ENCODE data around the gene TMEM74B. TPM values are rescaled to one million over a fixed set of nuclear protein-coding genes. Genes with fewer than 3 reads are reported as not detected.
A peak's percentile ranks its signal among the peaks of the same experiment; 100 is the strongest.

Gene TMEM74B
- total RNA-seq, 1 donor from 2014 or later: 4.2 TPM

DNA sequence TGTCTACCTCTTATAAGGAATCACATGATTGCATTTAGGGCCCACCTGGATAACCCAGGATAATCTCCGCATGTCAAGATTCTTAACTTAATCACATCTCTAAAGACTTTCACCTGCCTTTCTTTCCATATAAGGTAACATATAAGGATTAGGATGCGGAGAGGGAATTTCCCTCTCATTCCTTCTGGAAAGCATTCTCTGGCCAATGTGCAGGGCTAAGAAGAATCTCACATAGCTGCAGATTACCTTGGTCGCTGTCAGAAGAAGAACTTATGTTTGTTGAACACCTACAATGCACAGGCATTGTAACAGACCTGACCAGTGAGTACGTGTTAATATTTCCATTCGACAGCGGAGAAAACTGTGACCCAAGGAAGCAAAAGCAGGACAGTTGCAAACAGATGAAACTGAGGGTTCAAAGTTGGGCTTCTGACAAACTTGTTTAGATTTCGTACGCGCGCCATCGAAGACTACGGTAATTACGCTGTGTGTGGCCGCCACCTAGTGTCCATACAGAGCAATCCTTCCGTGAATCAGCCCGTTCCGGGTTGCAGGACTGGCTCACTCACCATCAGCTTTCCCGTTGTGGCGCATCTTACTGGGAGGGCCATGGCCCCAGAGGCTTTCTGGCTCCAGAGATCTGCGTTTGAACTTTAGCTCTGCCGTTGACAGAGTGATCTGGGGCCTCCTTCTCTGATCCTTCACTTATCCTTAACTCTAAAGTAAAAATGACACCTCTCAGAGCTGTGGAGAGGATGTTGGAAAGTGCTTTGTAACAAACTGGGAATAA lies 28.0 kb upstream of the TMEM74B start:
- no peaks in the 10 kb centered on the region for H3K9me3 ChIP-seq (replicated peaks)
- TF ChIP-seq, protein P1, sequence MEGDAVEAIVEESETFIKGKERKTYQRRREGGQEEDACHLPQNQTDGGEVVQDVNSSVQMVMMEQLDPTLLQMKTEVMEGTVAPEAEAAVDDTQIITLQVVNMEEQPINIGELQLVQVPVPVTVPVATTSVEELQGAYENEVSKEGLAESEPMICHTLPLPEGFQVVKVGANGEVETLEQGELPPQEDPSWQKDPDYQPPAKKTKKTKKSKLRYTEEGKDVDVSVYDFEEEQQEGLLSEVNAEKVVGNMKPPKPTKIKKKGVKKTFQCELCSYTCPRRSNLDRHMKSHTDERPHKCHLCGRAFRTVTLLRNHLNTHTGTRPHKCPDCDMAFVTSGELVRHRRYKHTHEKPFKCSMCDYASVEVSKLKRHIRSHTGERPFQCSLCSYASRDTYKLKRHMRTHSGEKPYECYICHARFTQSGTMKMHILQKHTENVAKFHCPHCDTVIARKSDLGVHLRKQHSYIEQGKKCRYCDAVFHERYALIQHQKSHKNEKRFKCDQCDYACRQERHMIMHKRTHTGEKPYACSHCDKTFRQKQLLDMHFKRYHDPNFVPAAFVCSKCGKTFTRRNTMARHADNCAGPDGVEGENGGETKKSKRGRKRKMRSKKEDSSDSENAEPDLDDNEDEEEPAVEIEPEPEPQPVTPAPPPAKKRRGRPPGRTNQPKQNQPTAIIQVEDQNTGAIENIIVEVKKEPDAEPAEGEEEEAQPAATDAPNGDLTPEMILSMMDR (IDR thresholded peaks at IDR 0.05; ENCODE audit: borderline replicate concordance): peak; percentile 86
- H3K4me1 ChIP-seq: peaks cover 7% of the 10 kb centered on the region
- peaks cover 44% of the 10 kb centered on the region for H3K27me3 ChIP-seq (ENCODE audit: low read depth)
- intact Hi-C loops (cut with micrococcal nuclease): no loop called here
- peak; percentile 50 for DNase-seq
- no peak overlapping the region for H3K4me3 ChIP-seq
- no peaks in the 10 kb centered on the region for H3K36me3 ChIP-seq
- no peak overlapping the region for H3K27ac ChIP-seq (replicated peaks)

DNA sequence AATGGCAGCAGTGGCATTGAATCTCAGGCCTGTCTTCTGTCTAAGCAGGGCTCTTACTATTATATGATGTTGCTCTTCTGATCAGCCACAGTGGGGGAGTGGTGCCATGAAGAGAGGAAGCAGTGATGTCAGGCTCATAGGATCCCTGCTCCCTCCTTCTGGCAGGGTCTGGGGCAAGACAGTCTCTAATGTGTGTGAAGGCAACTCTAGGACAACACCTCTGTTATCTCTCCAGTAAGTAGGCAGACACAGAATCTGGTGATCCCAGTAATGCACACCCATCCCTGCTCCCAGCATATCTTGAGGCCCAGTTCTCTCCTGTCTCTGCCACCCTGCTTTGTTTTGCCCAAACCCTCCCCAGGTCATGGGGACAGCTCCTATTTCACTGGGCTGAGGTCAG lies 27.2 kb upstream of the TMEM74B start:
- no peak overlapping the region for H3K27ac ChIP-seq (replicated peaks)
- intact Hi-C loops (cut with micrococcal nuclease): no loop called here
- DNase-seq: no peak
- H3K4me3 ChIP-seq: no peak overlapping the region
- peaks cover 40% of the 10 kb centered on the region for H3K27me3 ChIP-seq (ENCODE audit: low read depth)
- H3K9me3 ChIP-seq (replicated peaks): no peaks in the 10 kb centered on the region
- TF ChIP-seq, protein P1 (IDR thresholded peaks at IDR 0.05; ENCODE audit: borderline replicate concordance): no peak
- H3K4me1 ChIP-seq: peaks cover 7% of the 10 kb centered on the region
- H3K36me3 ChIP-seq: no peaks in the 10 kb centered on the region

DNA sequence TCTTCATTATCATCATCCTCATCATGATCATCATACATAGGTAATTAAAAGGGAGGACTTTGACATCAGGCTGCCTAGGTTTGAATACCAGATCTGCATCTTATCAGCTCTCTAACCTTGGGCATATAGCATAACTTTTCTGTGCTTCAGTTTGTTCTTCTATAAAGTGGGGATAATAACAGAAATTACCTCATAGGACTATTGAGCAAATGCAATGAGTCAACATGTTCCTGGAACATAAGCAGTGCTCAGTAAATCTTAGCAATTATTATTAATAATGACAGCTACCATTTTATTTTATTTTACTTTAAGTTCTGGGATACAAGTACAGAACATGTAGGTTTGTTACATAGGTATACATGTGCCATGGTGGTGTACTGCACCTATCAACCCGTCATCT lies 25.7 kb upstream of the TMEM74B start:
- no peak overlapping the region for H3K27ac ChIP-seq (replicated peaks)
- intact Hi-C loops (cut with micrococcal nuclease): no loop called here
- H3K36me3 ChIP-seq: no peaks in the 10 kb centered on the region
- H3K9me3 ChIP-seq (replicated peaks): no peaks in the 10 kb centered on the region
- no peak overlapping the region for H3K4me3 ChIP-seq
- H3K27me3 ChIP-seq (ENCODE audit: low read depth): peaks cover 32% of the 10 kb centered on the region
- no peak for DNase-seq
- TF ChIP-seq, protein P1 (IDR thresholded peaks at IDR 0.05; ENCODE audit: borderline replicate concordance): no peak
- H3K4me1 ChIP-seq: peaks cover 7% of the 10 kb centered on the region

DNA sequence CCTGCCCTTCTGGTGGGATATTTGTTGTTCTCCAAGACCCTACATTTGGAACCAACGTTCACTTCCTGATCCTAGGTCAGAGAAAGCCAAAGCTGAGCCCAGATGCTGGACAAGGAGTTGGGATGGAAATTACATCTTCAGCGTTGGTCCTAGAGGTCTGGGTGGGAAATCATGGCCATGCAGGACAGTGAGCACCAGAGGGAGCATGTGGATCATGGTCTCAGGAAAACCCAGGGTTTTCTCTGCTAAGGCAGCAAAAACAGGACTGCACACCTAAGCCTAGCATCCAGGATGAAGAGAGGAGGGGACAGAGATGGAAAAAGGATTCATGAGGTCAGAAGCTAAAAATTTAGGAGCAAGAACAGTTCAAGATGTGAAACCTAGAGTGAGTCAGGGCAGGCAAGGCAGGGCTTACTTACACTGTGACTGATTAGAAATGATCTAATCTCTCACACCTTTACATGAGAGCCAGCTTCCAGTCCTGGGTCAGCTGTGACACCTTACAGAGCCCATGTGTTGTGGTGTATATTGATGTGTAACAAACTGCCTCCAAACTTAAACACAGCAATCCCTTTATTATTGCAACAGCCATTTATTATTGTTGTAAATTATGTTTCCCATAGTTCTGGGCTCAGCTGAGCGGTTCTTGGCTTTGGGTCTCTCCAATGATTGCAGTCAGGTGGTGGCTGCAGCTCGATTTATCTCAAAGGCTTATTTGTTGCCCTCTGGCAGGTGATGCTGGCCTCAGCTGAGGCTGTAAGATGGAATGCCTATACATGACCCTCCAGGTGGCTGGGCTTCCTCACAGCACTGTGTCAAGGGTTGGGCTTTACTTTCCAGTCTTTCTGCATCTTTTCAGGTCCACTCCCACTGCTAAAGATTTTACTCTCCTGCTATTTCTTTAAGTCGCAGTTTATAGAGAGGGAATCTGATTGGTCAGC lies 24.9 kb upstream of the TMEM74B start:
- H3K9me3 ChIP-seq (replicated peaks): no peaks in the 10 kb centered on the region
- no peak overlapping the region for H3K4me3 ChIP-seq
- DNase-seq: no peak
- TF ChIP-seq, protein P1 (IDR thresholded peaks at IDR 0.05; ENCODE audit: borderline replicate concordance): peak; percentile 25
- H3K27me3 ChIP-seq (ENCODE audit: low read depth): peaks cover 32% of the 10 kb centered on the region
- no peaks in the 10 kb centered on the region for H3K36me3 ChIP-seq
- H3K4me1 ChIP-seq: peaks cover 9% of the 10 kb centered on the region
- intact Hi-C loops (cut with micrococcal nuclease): no loop called here
- no peak overlapping the region for H3K27ac ChIP-seq (replicated peaks)

DNA sequence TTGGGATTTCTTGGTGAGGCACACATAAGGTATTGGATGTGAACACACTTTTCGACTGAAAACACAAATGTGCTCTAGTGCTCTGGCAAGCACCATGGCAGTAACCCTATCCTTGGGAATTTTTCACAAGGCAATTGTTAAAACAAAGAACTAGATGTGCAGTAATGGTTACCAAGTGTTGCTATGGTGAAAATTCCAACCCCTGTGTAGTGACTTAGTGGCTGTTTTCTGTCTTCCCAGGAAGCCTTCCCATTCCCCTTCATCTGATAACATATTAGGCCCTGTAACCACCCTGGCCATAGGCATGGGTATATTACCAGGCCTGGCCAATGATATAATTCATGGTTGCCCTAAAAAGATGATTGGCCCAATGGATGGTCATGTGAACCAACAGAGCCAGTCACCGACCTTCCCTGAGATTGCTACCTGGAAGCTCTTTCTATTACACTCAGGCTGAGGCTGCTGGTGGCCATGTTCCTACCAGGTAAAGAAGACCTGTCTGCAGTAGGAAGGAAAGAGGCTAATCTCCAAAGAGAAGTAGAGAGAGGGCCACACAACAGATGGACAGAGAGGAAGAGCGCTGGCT lies 22.6 kb upstream of the TMEM74B start:
- no peak overlapping the region for H3K4me3 ChIP-seq
- no peaks in the 10 kb centered on the region for H3K9me3 ChIP-seq (replicated peaks)
- peaks cover 17% of the 10 kb centered on the region for H3K4me1 ChIP-seq
- no peak for DNase-seq
- H3K27ac ChIP-seq (replicated peaks): peak overlapping the region; percentile 69
- intact Hi-C loops (cut with micrococcal nuclease): no loop called here
- TF ChIP-seq, protein P1 (IDR thresholded peaks at IDR 0.05; ENCODE audit: borderline replicate concordance): no peak
- no peaks in the 10 kb centered on the region for H3K36me3 ChIP-seq
- peaks cover 19% of the 10 kb centered on the region for H3K27me3 ChIP-seq (ENCODE audit: low read depth)
